ENCODE measurements around the gene SART3. TPM values are rescaled to one million over a fixed set of nuclear protein-coding genes. Genes with fewer than 3 reads are reported as not detected.

Gene SART3
- total and polyA plus RNA-seq, 2 donors from 2014 or later: 14.9 to 59.1 TPM

DNA sequence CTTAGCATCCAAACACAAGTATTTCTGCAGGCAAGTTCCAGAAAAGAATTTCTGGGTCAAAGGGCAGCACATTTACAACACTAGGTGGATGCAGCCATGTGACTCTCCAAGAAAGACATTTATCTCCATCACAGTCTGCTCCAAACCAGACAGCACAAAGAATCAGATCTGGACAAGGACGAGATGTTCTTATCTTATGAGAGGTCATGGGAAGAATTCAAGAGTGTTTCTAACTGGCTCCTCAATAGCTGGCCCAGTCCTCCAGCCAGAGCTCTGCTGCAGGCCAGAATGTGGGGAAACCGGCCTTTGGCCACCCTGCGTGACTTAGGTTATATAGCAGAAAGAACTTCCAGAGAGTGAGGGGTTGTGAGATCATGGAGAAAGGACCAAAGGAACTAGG, 19.6 kb upstream of the SART3 start:
- Histone ChIP-seq H3K4me3 (ENCODE audit: low read length in 3 of 3) (no peak overlapping the region), H3K27me3 (ENCODE audit: control insufficient read depth, insufficient read depth, low read length) (no peaks in the 10 kb centered on the region), H3K4me1 (ENCODE audit: control insufficient read depth in 2 of 3, insufficient read depth in 2 of 3, low read depth in 1 of 3, low read length in 3 of 3) (peaks cover 0 to 7% (median 0%) of the 10 kb centered on the region in 3 donors), H3K36me3 (ENCODE audit: control insufficient read depth in 2 of 3, insufficient read depth in 3 of 3, low read length in 3 of 3) (no peaks in the 10 kb centered on the region), H3K9ac (ENCODE audit: low read length in 3 of 3) (no peak overlapping the region), H3K9me3 (ENCODE audit: control insufficient read depth in 2 of 3, insufficient read depth in 1 of 3, low read length in 3 of 3) (no peaks in the 10 kb centered on the region), H3K27ac (ENCODE audit: low read depth in 2 of 2, low read length in 2 of 2) (no peak overlapping the region)
- TF ChIP-seq, protein P1, sequence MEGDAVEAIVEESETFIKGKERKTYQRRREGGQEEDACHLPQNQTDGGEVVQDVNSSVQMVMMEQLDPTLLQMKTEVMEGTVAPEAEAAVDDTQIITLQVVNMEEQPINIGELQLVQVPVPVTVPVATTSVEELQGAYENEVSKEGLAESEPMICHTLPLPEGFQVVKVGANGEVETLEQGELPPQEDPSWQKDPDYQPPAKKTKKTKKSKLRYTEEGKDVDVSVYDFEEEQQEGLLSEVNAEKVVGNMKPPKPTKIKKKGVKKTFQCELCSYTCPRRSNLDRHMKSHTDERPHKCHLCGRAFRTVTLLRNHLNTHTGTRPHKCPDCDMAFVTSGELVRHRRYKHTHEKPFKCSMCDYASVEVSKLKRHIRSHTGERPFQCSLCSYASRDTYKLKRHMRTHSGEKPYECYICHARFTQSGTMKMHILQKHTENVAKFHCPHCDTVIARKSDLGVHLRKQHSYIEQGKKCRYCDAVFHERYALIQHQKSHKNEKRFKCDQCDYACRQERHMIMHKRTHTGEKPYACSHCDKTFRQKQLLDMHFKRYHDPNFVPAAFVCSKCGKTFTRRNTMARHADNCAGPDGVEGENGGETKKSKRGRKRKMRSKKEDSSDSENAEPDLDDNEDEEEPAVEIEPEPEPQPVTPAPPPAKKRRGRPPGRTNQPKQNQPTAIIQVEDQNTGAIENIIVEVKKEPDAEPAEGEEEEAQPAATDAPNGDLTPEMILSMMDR (IDR thresholded peaks at IDR 0.05; ENCODE audit: borderline replicate concordance, extremely low read depth, insufficient read depth): no peak
- intact Hi-C loops (cut with DNase I): no loop called here
- FAIRE-seq (no peak), DNase-seq (peak in 1 of 5 donors; percentile 71)

DNA sequence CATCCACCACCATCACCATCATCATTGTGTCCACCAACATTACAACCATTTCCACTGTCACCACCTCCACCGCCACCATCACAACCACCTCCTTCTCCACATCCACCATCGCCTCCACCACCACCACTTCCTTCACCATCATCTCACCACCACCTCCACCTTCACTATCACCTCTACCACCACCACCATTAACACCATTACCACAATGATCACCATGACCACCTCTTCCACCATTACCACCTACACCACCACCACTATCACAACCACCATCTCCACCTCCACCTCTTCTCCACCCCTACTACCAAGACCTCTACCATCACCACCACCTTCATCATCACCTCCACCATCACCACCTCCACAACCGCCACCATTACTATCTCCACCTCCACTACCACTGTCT, 17.8 kb upstream of the SART3 start:
- no peak overlapping the region for H3K4me3 ChIP-seq (ENCODE audit: low read length in 3 of 3)
- H3K9me3 ChIP-seq (ENCODE audit: control insufficient read depth in 2 of 3, insufficient read depth in 1 of 3, low read length in 3 of 3): no peaks in the 10 kb centered on the region
- TF ChIP-seq, protein P1 (IDR thresholded peaks at IDR 0.05; ENCODE audit: borderline replicate concordance, extremely low read depth, insufficient read depth): no peak
- no peak overlapping the region for H3K9ac ChIP-seq (ENCODE audit: low read length in 3 of 3)
- peaks cover 0 to 6% (median 0%) of the 10 kb centered on the region in 3 donors for H3K4me1 ChIP-seq (ENCODE audit: control insufficient read depth in 2 of 3, insufficient read depth in 2 of 3, low read depth in 1 of 3, low read length in 3 of 3)
- H3K27me3 ChIP-seq (ENCODE audit: control insufficient read depth, insufficient read depth, low read length): no peaks in the 10 kb centered on the region
- intact Hi-C loops (cut with DNase I): loop anchor here (10.0 kb wide), 1 partner anchor 216 kb away; no protein-coding TSS in a partner anchor
- DNase-seq: no peak
- H3K36me3 ChIP-seq (ENCODE audit: control insufficient read depth in 2 of 3, insufficient read depth in 3 of 3, low read length in 3 of 3): no peaks in the 10 kb centered on the region
- H3K27ac ChIP-seq (ENCODE audit: low read depth in 2 of 2, low read length in 2 of 2): no peak overlapping the region
- no peak for FAIRE-seq

DNA sequence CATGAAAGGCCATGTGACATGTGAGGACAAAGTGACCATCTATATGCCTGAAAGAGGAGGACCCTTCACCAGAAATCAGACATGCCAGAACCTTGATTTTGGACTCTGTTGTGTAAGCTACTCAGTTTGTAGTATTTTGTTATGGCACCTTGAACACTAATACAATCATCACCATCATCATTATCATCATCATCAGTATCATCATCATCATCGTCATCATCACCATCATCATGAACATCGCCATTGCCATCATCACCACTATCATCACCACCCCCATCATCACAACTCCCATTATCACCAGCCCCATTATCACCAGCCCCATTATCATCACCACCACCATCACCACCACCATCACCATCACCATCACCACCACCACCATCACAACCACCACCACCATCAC, 17.3 kb upstream of the SART3 start:
- Histone ChIP-seq H3K36me3 (ENCODE audit: control insufficient read depth in 2 of 3, insufficient read depth in 3 of 3, low read length in 3 of 3) (no peaks in the 10 kb centered on the region), H3K27me3 (ENCODE audit: control insufficient read depth, insufficient read depth, low read length) (no peaks in the 10 kb centered on the region), H3K4me3 (ENCODE audit: low read length in 3 of 3) (no peak overlapping the region), H3K9me3 (ENCODE audit: control insufficient read depth in 2 of 3, insufficient read depth in 1 of 3, low read length in 3 of 3) (no peaks in the 10 kb centered on the region), H3K9ac (ENCODE audit: low read length in 3 of 3) (no peak overlapping the region), H3K4me1 (ENCODE audit: control insufficient read depth in 2 of 3, insufficient read depth in 2 of 3, low read depth in 1 of 3, low read length in 3 of 3) (peaks cover 0 to 3% (median 0%) of the 10 kb centered on the region in 3 donors), H3K27ac (ENCODE audit: low read depth in 2 of 2, low read length in 2 of 2) (no peak overlapping the region)
- DNase-seq (no peak), FAIRE-seq (no peak)
- TF ChIP-seq, protein P1 (IDR thresholded peaks at IDR 0.05; ENCODE audit: borderline replicate concordance, extremely low read depth, insufficient read depth): no peak
- intact Hi-C loops (cut with DNase I): loop anchor here (10.0 kb wide), 1 partner anchor 217 kb away; no protein-coding TSS in a partner anchor

DNA sequence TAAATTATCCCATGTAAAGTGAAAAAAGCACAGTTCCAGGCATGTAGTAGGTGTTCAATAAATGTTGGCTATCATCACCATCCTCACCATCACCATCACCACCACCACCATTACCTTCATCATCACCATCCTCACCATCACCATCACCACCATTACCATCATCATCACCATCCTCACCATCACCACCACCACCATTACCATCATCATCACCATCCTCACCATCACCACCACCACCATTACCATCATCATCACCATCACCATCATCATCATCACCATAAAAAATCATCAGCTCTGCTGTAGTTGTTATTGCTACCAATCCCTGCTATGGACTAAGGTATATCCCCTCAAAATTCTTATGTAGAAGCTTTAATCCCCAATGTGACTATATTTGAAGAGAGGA, 16.5 kb upstream of the SART3 start:
- H3K4me1 ChIP-seq (ENCODE audit: control insufficient read depth in 2 of 3, insufficient read depth in 2 of 3, low read depth in 1 of 3, low read length in 3 of 3): peaks cover 0 to 3% (median 0%) of the 10 kb centered on the region in 3 donors
- no peaks in the 10 kb centered on the region for H3K27me3 ChIP-seq (ENCODE audit: control insufficient read depth, insufficient read depth, low read length)
- H3K36me3 ChIP-seq (ENCODE audit: control insufficient read depth in 2 of 3, insufficient read depth in 3 of 3, low read length in 3 of 3): no peaks in the 10 kb centered on the region
- DNase-seq (no peak), FAIRE-seq (no peak)
- no peak overlapping the region for H3K27ac ChIP-seq (ENCODE audit: low read depth in 2 of 2, low read length in 2 of 2)
- H3K4me3 ChIP-seq (ENCODE audit: low read length in 3 of 3): no peak overlapping the region
- TF ChIP-seq, protein P1 (IDR thresholded peaks at IDR 0.05; ENCODE audit: borderline replicate concordance, extremely low read depth, insufficient read depth): no peak
- H3K9ac ChIP-seq (ENCODE audit: low read length in 3 of 3): no peak overlapping the region
- no peaks in the 10 kb centered on the region for H3K9me3 ChIP-seq (ENCODE audit: control insufficient read depth in 2 of 3, insufficient read depth in 1 of 3, low read length in 3 of 3)
- intact Hi-C loops (cut with DNase I): loop anchor here (10.0 kb wide), 1 partner anchor 217 kb away; no protein-coding TSS in a partner anchor

Data from kidney (tissue), 14 donors.